ENCODE measurements around the gene UIMC1. TPM values are rescaled to one million over a fixed set of nuclear protein-coding genes. Genes with fewer than 3 reads are reported as not detected.

The UIMC1 gene
- total and polyA plus RNA-seq, 11 donors, result 14.8 to 40.2 (median 31.9) TPM

- 95 to 99% (median 96%) methylated on average over 4 of the region's 4 CpGs for WGBS, 4 donors
- H3K27me3 ChIP-seq, result no peaks in the 10 kb centered on the region
- no peak overlapping the region for H3K27ac ChIP-seq
- no peak for DNase-seq
- no peak overlapping the region for H3K4me3 ChIP-seq
- H3K36me3 ChIP-seq, result no peaks in the 10 kb centered on the region
- peaks cover 0 to 11% (median 6%) of the 10 kb centered on the region in 12 donors for H3K4me1 ChIP-seq
- ATAC-seq, result no peak
- peaks cover 0 to 6% (median 0%) of the 10 kb centered on the region in 12 donors for H3K9me3 ChIP-seq
- intact Hi-C loops (cut with DNase I), result no loop called here
- TF ChIP-seq CTCF (IDR thresholded peaks at IDR 0.05), result no peak
- no peak for TF ChIP-seq POLR2A (IDR thresholded peaks at IDR 0.05)
Observed at GRCh38 chr5:177010153-177010552, 3.6 kb upstream of the UIMC1 start.

DNA sequence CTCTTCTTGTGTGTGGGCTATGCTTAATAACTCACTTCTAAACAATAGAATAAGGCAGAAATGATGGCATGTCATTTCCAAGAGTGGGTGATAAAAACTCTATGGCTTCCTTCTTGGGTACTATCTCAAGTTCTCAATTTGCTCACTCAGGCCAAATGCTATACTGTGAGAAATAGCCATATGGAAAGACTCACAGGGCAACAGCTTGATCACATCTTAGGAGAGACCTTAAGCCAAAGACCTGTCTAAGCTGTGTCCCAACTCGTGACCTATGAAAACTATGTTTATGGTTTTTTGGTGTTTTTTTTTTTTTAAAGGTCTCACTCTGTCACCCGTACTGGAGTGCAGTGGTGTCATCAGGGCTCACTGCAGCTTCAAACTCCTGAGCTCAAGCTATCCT, 2.1 kb upstream of the UIMC1 start:
- WGBS, 4 donors, result 64 to 88% (median 69%) methylated on average over 2 of the region's 2 CpGs
- ATAC-seq (no peak), DNase-seq (no peak)
- Histone ChIP-seq H3K36me3 (no peaks in the 10 kb centered on the region), H3K4me1 (peaks cover 0 to 24% (median 18%) of the 10 kb centered on the region in 12 donors), H3K27me3 (no peaks in the 10 kb centered on the region), H3K9me3 (peaks cover 0 to 6% (median 0%) of the 10 kb centered on the region in 12 donors), H3K4me3 (no peak overlapping the region), H3K27ac (no peak overlapping the region)
- intact Hi-C loops (cut with DNase I), result loop anchor here in 1 of 10 donors (5.0 to 10.0 kb wide), 2 partner anchors 474 to 561 kb away; partner anchors contain the start of genes FAF2 and RNF44
- TF ChIP-seq POLR2A (IDR thresholded peaks at IDR 0.05), result no peak
- TF ChIP-seq CTCF (IDR thresholded peaks at IDR 0.05), result no peak

GRCh38 chr5:177005619-177006264, 837 bp downstream of the UIMC1 start:
- Histone ChIP-seq H3K4me3 (peak overlapping the region; percentile 60 to 98 (median 92)), H3K27me3 (no peaks in the 10 kb centered on the region), H3K27ac (peak overlapping the region; percentile 88 to 98 (median 97)), H3K36me3 (peaks cover 0 to 5% (median 0%) of the 10 kb centered on the region in 9 donors), H3K9me3 (peaks cover 0 to 6% (median 0%) of the 10 kb centered on the region in 12 donors), H3K4me1 (peaks cover 0 to 28% (median 18%) of the 10 kb centered on the region in 12 donors)
- TF ChIP-seq POLR2A (IDR thresholded peaks at IDR 0.05), result no peak
- peak in 11 of 12 donors; percentile 32 to 77 (median 50) for TF ChIP-seq CTCF (IDR thresholded peaks at IDR 0.05)
- intact Hi-C loops (cut with DNase I), result loop anchor here in 2 of 10 donors (2.0 to 10.0 kb wide), 3 partner anchors 17 to 558 kb away; partner anchors contain the start of genes FAF2 (in 1 of the 2), RNF44 (in 1 of the 2) and ZNF346 (in 1 of the 2)
- ATAC-seq, result peak; percentile 39 to 86 (median 79)
- 1 to 3% (median 1%) methylated on average over 22 to 51 of the region's 51 CpGs for WGBS, 4 donors
- DNase-seq, result peak; percentile 76 to 86 (median 83)

GRCh38 chr5:177004961-177005360, 1.6 kb downstream of the UIMC1 start:
- no peak for TF ChIP-seq CTCF (IDR thresholded peaks at IDR 0.05)
- 91 to 98% (median 96%) methylated on average over 10 of the region's 10 CpGs for WGBS, 4 donors
- H3K9me3 ChIP-seq, result peaks cover 0 to 6% (median 0%) of the 10 kb centered on the region in 12 donors
- ATAC-seq, result no peak
- peak overlapping the region in 3 of 12 donors; percentile 98 for H3K27ac ChIP-seq
- no peaks in the 10 kb centered on the region for H3K27me3 ChIP-seq
- DNase-seq, result no peak
- H3K4me3 ChIP-seq, result peak overlapping the region in 9 of 12 donors; percentile 72 to 98 (median 95)
- intact Hi-C loops (cut with DNase I), result loop anchor here in 1 of 10 donors (5.0 to 10.0 kb wide), 2 partner anchors 470 to 558 kb away; partner anchors contain the start of genes FAF2 and RNF44
- H3K36me3 ChIP-seq, result peaks cover 0 to 5% (median 0%) of the 10 kb centered on the region in 9 donors
- peaks cover 0 to 36% (median 20%) of the 10 kb centered on the region in 12 donors for H3K4me1 ChIP-seq
